Neural cell (in vitro differentiated cells): ENCODE measurements around the gene NPAS3. TPM values are rescaled to one million over a fixed set of nuclear protein-coding genes. Genes with fewer than 3 reads are reported as not detected.
A peak's percentile ranks its signal among the peaks of the same experiment; 100 is the strongest.

Experiments used
- H2AFZ ChIP-seq: fragments of 200-600, 300-800 bp; sonication (generic), shearing (Covaris generic); 2 replicates; pipeline ENCODE4 v1.6.0; 2014; ENCODE audit warnings: low read depth, mild to moderate bottlenecking, antibody characterized with exemption, low read length, moderate library complexity
- H3F3A ChIP-seq: fragments of 200-600 bp; shearing (Covaris generic); 2 replicates; pipeline ENCODE4 v1.6.1; 2016; ENCODE audit warnings: mild to moderate bottlenecking, moderate library complexity, mixed read lengths, antibody characterized with exemption, low read length; ENCODE audit not compliant: insufficient read depth, poor library complexity, severe bottlenecking
- H3K27ac ChIP-seq: fragments of 200-600, 300-800 bp; sonication (generic), shearing (Covaris generic); 2 replicates; pipeline ENCODE4 v1.5.1; 2014; ENCODE audit warnings: mild to moderate bottlenecking, low read length, moderate library complexity
- H3K27me3 ChIP-seq: fragments of 300-800, 200-600 bp; sonication (generic), shearing (Covaris generic); 2 replicates; pipeline ENCODE4 v1.6.0; 2014; ENCODE audit warnings: mild to moderate bottlenecking, low read depth, low read length, moderate library complexity; ENCODE audit not compliant: insufficient read depth
- H3K36me3 ChIP-seq: fragments of 300-800, 200-600 bp; sonication (generic), shearing (Covaris generic); 2 replicates; pipeline ENCODE4 v1.5.1; 2014; ENCODE audit warnings: mild to moderate bottlenecking, antibody characterized with exemption, low read length, moderate library complexity; ENCODE audit not compliant: insufficient read depth
- H3K4me2 ChIP-seq: fragments of 300-800, 200-600 bp; sonication (generic), shearing (Covaris generic); 2 replicates; pipeline ENCODE4 v1.6.0; 2014; ENCODE audit warnings: mild to moderate bottlenecking, low read length
- H3K4me3 ChIP-seq: fragments of 300-800, 200-600 bp; sonication (generic), shearing (Covaris generic); 2 replicates; pipeline ENCODE4 v1.5.1; 2014; ENCODE audit warnings: mild to moderate bottlenecking, low read length, moderate library complexity
- H3K79me2 ChIP-seq: fragments of 200-600 bp; shearing (Covaris generic); replicated peaks from 2 replicates; pipeline ENCODE4 v1.6.0; 2014; ENCODE audit warnings: mild to moderate bottlenecking, low read length, moderate library complexity; ENCODE audit not compliant: insufficient read depth
- H3K9ac ChIP-seq: fragments of 300-800, 200-600 bp; sonication (generic), shearing (Covaris generic); 2 replicates; pipeline ENCODE4 v1.6.1; 2016; ENCODE audit warnings: mild to moderate bottlenecking, low read length, mixed read lengths
- H3K9me2 ChIP-seq: fragments of 200-600 bp; shearing (Covaris generic); 2 replicates; pipeline ENCODE4 v1.6.1; 2016; ENCODE audit warnings: mild to moderate bottlenecking, low read length, mixed read lengths; ENCODE audit not compliant: insufficient read depth
- H3K9me3 ChIP-seq: fragments of 200-600, 300-800 bp; sonication (generic), shearing (Covaris generic); 2 replicates; pipeline ENCODE4 v1.6.1; 2016; ENCODE audit warnings: mild to moderate bottlenecking, mixed run types, low read length, moderate library complexity, mixed read lengths
- H4K20me1 ChIP-seq: fragments of 200-600 bp; shearing (Covaris generic); 2 replicates; pipeline ENCODE4 v1.6.1; 2016; ENCODE audit warnings: mild to moderate bottlenecking, mixed run types; ENCODE audit not compliant: insufficient read depth
- CTCF ChIP-seq: fragments of 450-650 bp; IDR thresholded peaks from 2 replicates; pipeline ENCODE4 v1.5.1; 2014; ENCODE audit warnings: antibody characterized with exemption, mild to moderate bottlenecking, moderate library complexity; ENCODE audit not compliant: poor library complexity, severe bottlenecking
- EP300 ChIP-seq: fragments of 450-650 bp; conservative IDR thresholded peaks from 2 replicates; pipeline ENCODE4 v1.6.1; 2014; ENCODE audit warnings: antibody characterized with exemption, mild to moderate bottlenecking, moderate library complexity; ENCODE audit not compliant: poor library complexity, severe bottlenecking
- EZH2 ChIP-seq: fragments of 200-600, 300-800 bp; shearing (Covaris generic), sonication (generic); IDR thresholded peaks from 2 replicates; pipeline ENCODE4 v1.6.1; 2014; ENCODE audit warnings: antibody characterized with exemption, low read length, borderline replicate concordance, mild to moderate bottlenecking; ENCODE audit not compliant: insufficient read depth, poor library complexity, severe bottlenecking
- MXI1 ChIP-seq: fragments of 450-650 bp; conservative IDR thresholded peaks from 2 replicates; pipeline ENCODE4 v1.6.1; 2014; ENCODE audit warnings: antibody characterized with exemption, mild to moderate bottlenecking; ENCODE audit not compliant: poor library complexity, severe bottlenecking
- POLR2AphosphoS5 ChIP-seq: IDR thresholded peaks from 2 replicates; pipeline ENCODE4 v1.6.1; 2012
- RAD21 ChIP-seq: fragments of 450-650 bp; conservative IDR thresholded peaks from 2 replicates; pipeline ENCODE4 v1.6.1; 2014; ENCODE audit warnings: antibody characterized with exemption, mild to moderate bottlenecking, moderate library complexity
- REST ChIP-seq: IDR thresholded peaks from 2 replicates; pipeline ENCODE4 v1.6.1; 2012; ENCODE audit warnings: borderline replicate concordance
- SMC3 ChIP-seq: fragments of 450-650 bp; conservative IDR thresholded peaks from 2 replicates; pipeline ENCODE4 v1.6.1; 2014; ENCODE audit warnings: antibody characterized with exemption, mild to moderate bottlenecking, moderate library complexity; ENCODE audit not compliant: poor library complexity
- TAF1 ChIP-seq: IDR thresholded peaks from 2 replicates; pipeline ENCODE4 v1.6.1; 2012; ENCODE audit warnings: low read depth
- polyA plus RNA-seq: library from polyadenylated mRNA; depleted of rRNA; stranded (reverse); fragments of >200 nt; gene quantifications from 2 replicates; pipeline ENCODE4 v1.2.3, GENCODE V29; 2014

Gene NPAS3
- polyA plus RNA-seq, 1 donor from 2014 or later = 1.3 TPM

- Histone ChIP-seq H3K4me2 (no peak overlapping the region), H3K79me2 (no peaks in the 10 kb centered on the region), H3K27me3 (no peaks in the 10 kb centered on the region), H2AFZ (no peak overlapping the region), H3K27ac (no peak overlapping the region), H3K9me2 (no peaks in the 10 kb centered on the region), H3K4me3 (no peak overlapping the region), H3K9ac (no peak overlapping the region), H3F3A (peaks cover 3% of the 10 kb centered on the region), H3K36me3 (no peaks in the 10 kb centered on the region), H3K9me3 (no peaks in the 10 kb centered on the region), H4K20me1 (no peaks in the 10 kb centered on the region)
- peak; percentile 62 for TF ChIP-seq EP300
- peak; percentile 55 for TF ChIP-seq POLR2AphosphoS5
- TF ChIP-seq TAF1 = no peak
- no peak for TF ChIP-seq MXI1
Measured at GRCh38 chr14:33056213-33056612, 117.5 kb downstream of the NPAS3 start.

- H3K4me3 ChIP-seq = no peak overlapping the region
- H3K9ac ChIP-seq = no peak overlapping the region
- no peaks in the 10 kb centered on the region for H3K36me3 ChIP-seq
- no peaks in the 10 kb centered on the region for H3K9me3 ChIP-seq
- no peaks in the 10 kb centered on the region for H4K20me1 ChIP-seq
- no peaks in the 10 kb centered on the region for H3K27me3 ChIP-seq
- no peaks in the 10 kb centered on the region for H3K9me2 ChIP-seq
- H3F3A ChIP-seq = peaks cover 3% of the 10 kb centered on the region
- no peak overlapping the region for H3K27ac ChIP-seq
- H3K79me2 ChIP-seq = no peaks in the 10 kb centered on the region
- H3K4me2 ChIP-seq = no peak overlapping the region
- TF ChIP-seq MXI1 (no peak), SMC3 (no peak), POLR2AphosphoS5 (no peak), TAF1 (no peak), CTCF (no peak), RAD21 (no peak), EP300 (no peak), EZH2 (no peak), REST (no peak)
- H2AFZ ChIP-seq = no peak overlapping the region
Measured at GRCh38 chr14:33057585-33057984, 118.9 kb downstream of the NPAS3 start.
